Neural progenitor cell (in vitro differentiated cells): Measurements from ENCODE around the gene POLE4. TPM values are rescaled to one million over a fixed set of nuclear protein-coding genes. Genes with fewer than 3 reads are reported as not detected.

Experiments used
- DNase-seq: peaks from one replicate; pipeline ENCODE4 v3.0.0-alpha.2; 2016; ENCODE audit warnings: low spot score
- H2AFZ ChIP-seq: fragments of 200-600 bp; sonication (generic); replicated peaks from 2 replicates; pipeline ENCODE4 v1.6.1; 2016; ENCODE audit warnings: antibody characterized with exemption
- H3F3A ChIP-seq: fragments of 200-600 bp; sonication (generic); 2 replicates; pipeline ENCODE4 v1.6.1; 2016; ENCODE audit warnings: antibody characterized with exemption, low read depth
- H3K27ac ChIP-seq: fragments of 200-600 bp; sonication (generic); 2 replicates; pipeline ENCODE4 v1.5.1; 2016; ENCODE audit warnings: mild to moderate bottlenecking
- H3K27me3 ChIP-seq: fragments of 200-600 bp; sonication (generic); 2 replicates; pipeline ENCODE4 v1.6.1; 2016; ENCODE audit warnings: mild to moderate bottlenecking, moderate library complexity
- H3K36me3 ChIP-seq: fragments of 200-600 bp; sonication (generic); 2 replicates; pipeline ENCODE4 v1.5.1; 2016
- H3K4me1 ChIP-seq: fragments of 200-600 bp; sonication (generic); 2 replicates; pipeline ENCODE4 v1.6.1; 2016; ENCODE audit warnings: mixed run types
- H3K4me2 ChIP-seq: fragments of 200-600 bp; sonication (generic); 2 replicates; pipeline ENCODE4 v1.6.1; 2016
- H3K4me3 ChIP-seq: fragments of 200-600 bp; sonication (generic); 2 replicates; pipeline ENCODE4 v1.5.1; 2016
- H3K79me2 ChIP-seq: fragments of 200-600 bp; sonication (generic); 2 replicates; pipeline ENCODE4 v1.6.1; 2016; ENCODE audit warnings: low read depth
- H3K9ac ChIP-seq: fragments of 200-600 bp; sonication (generic); 2 replicates; pipeline ENCODE4 v1.6.1; 2016
- H3K9me3 ChIP-seq: fragments of 200-600 bp; sonication (generic); 2 replicates; pipeline ENCODE4 v1.5.1; 2016; ENCODE audit warnings: low read depth
- H4K20me1 ChIP-seq: fragments of 200-600 bp; sonication (generic); 2 replicates; pipeline ENCODE4 v1.6.1; 2016; ENCODE audit warnings: low read depth
- H3K27ac Mint-ChIP-seq: 3 replicates; pipeline ENCODE4 v1.8.0; 2021; ENCODE audit warnings: mixed read lengths
- H3K27me3 Mint-ChIP-seq: 2 replicates; pipeline ENCODE4 v1.8.0; 2022; ENCODE audit warnings: low read depth, mild to moderate bottlenecking, inconsistent platforms, moderate library complexity, mixed read lengths; ENCODE audit not compliant: insufficient read depth
- H3K36me3 Mint-ChIP-seq: 3 replicates; pipeline ENCODE4 v1.8.0; 2021; ENCODE audit warnings: mixed read lengths
- H3K4me1 Mint-ChIP-seq: 3 replicates; pipeline ENCODE4 v1.8.0; 2021; ENCODE audit warnings: mixed read lengths
- H3K4me3 Mint-ChIP-seq: 3 replicates; pipeline ENCODE4 v1.8.0; 2021; ENCODE audit warnings: mild to moderate bottlenecking, moderate library complexity, mixed read lengths
- H3K9me3 Mint-ChIP-seq: 3 replicates; pipeline ENCODE4 v1.8.0; 2020; ENCODE audit warnings: mixed read lengths
- EZH2 ChIP-seq: fragments of 200-600 bp; sonication (generic); IDR thresholded peaks from 2 replicates; pipeline ENCODE4 v1.6.1; 2017; ENCODE audit warnings: antibody characterized with exemption, mild to moderate bottlenecking, moderate library complexity
- EZH2phosphoT487 ChIP-seq: fragments of 200-600 bp; sonication (generic); IDR thresholded peaks from 2 replicates; pipeline ENCODE4 v1.6.1; 2017; ENCODE audit warnings: antibody characterized with exemption
- total RNA-seq: library from RNA; depleted of rRNA; stranded (reverse); fragments of >200 nt; gene quantifications from 2 replicates; pipeline ENCODE4 v1.2.3, GENCODE V29; 2015; ENCODE audit warnings: low replicate concordance
- TF ChIP-seq, protein P1 (sequence below): fragments of 200-600 bp; sonication (generic); IDR thresholded peaks from 2 replicates; pipeline ENCODE4 v1.5.1; 2017; ENCODE audit warnings: antibody characterized with exemption, mild to moderate bottlenecking

Gene POLE4
- total RNA-seq, 1 donor from 2014 or later: 15.4 TPM

DNA sequence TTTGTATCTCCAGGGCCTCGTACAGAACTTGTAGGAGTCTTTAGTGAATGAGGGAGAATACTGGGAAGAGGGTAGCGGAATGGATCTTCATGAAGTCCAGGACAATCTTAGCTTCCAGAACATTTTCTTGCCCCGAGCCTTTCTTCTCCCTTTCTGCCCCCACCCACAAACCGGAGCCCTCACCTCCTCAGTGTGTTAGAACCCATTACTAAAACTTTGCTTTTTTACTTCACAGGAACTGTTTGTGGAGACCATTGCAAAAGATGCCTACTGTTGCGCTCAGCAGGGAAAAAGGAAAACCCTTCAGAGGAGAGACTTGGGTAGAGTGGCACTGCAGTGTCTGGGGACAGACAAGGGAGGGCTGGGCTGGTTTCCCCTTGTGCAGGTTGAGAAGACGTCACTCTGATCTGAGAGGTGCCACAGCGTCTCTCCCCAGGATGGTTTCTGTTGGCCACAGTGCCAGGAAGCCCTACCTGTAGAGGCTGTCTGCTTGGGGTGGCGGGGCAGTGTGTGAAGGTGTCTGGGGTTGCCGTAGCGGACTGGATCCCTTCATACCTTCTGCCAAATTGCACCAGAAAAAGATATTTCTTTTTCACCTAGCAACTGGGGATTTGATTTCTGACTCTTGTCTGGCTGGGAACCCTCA lies 786 bp downstream of the POLE4 start:
- Mint-ChIP-seq H3K9me3 (peaks cover 10% of the 10 kb centered on the region), H3K36me3 (peaks cover 25% of the 10 kb centered on the region), H3K4me1 (peaks cover 3% of the 10 kb centered on the region), H3K27ac (no peak overlapping the region), H3K27me3 (peaks cover 2% of the 10 kb centered on the region), H3K4me3 (peak overlapping the region; percentile 78)
- Histone ChIP-seq H3K9me3 (no peaks in the 10 kb centered on the region), H3K27ac (no peak overlapping the region), H3K36me3 (no peaks in the 10 kb centered on the region), H3K27me3 (peaks cover 11% of the 10 kb centered on the region), H3F3A (no peaks in the 10 kb centered on the region), H3K4me1 (no peaks in the 10 kb centered on the region), H3K4me2 (peak overlapping the region; percentile 79), H3K79me2 (no peaks in the 10 kb centered on the region), H2AFZ (no peak overlapping the region), H3K4me3 (peak overlapping the region; percentile 58), H4K20me1 (no peaks in the 10 kb centered on the region), H3K9ac (no peak overlapping the region)
- TF ChIP-seq, protein P1, sequence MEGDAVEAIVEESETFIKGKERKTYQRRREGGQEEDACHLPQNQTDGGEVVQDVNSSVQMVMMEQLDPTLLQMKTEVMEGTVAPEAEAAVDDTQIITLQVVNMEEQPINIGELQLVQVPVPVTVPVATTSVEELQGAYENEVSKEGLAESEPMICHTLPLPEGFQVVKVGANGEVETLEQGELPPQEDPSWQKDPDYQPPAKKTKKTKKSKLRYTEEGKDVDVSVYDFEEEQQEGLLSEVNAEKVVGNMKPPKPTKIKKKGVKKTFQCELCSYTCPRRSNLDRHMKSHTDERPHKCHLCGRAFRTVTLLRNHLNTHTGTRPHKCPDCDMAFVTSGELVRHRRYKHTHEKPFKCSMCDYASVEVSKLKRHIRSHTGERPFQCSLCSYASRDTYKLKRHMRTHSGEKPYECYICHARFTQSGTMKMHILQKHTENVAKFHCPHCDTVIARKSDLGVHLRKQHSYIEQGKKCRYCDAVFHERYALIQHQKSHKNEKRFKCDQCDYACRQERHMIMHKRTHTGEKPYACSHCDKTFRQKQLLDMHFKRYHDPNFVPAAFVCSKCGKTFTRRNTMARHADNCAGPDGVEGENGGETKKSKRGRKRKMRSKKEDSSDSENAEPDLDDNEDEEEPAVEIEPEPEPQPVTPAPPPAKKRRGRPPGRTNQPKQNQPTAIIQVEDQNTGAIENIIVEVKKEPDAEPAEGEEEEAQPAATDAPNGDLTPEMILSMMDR: no peak
- no peak for TF ChIP-seq EZH2phosphoT487
- no peak for TF ChIP-seq EZH2
- no peak for DNase-seq

DNA sequence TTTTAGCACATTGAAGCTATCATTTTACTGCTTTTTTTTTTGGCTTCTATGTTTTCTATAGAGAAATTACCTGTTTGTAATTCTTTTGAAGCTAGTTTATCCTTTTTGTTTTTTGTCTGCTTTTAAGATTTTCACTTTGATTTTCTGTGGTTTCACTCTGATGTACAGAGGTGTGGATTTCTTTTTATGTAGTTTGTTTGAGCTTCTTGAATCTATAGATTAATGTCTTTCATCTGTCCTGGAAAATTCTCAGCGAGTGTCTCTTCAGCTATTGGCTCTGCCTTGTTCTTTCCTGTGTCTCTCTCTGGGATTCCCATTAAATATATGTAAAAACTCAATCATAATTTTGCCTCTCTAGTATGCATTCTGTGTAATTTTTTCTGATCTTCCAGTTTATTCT lies 8.4 kb downstream of the POLE4 start:
- no peak overlapping the region for H3K27ac ChIP-seq
- DNase-seq: no peak
- H3K4me3 Mint-ChIP-seq: no peak overlapping the region
- no peaks in the 10 kb centered on the region for H3K79me2 ChIP-seq
- no peaks in the 10 kb centered on the region for H3K9me3 ChIP-seq
- no peak overlapping the region for H3K4me2 ChIP-seq
- H3K36me3 Mint-ChIP-seq: peaks cover 18% of the 10 kb centered on the region
- H3F3A ChIP-seq: no peaks in the 10 kb centered on the region
- H3K4me3 ChIP-seq: no peak overlapping the region
- H3K27me3 Mint-ChIP-seq: no peaks in the 10 kb centered on the region
- H2AFZ ChIP-seq: no peak overlapping the region
- H4K20me1 ChIP-seq: no peaks in the 10 kb centered on the region
- H3K36me3 ChIP-seq: no peaks in the 10 kb centered on the region
- no peak overlapping the region for H3K9ac ChIP-seq
- H3K27me3 ChIP-seq: no peaks in the 10 kb centered on the region
- no peaks in the 10 kb centered on the region for H3K4me1 Mint-ChIP-seq
- TF ChIP-seq EZH2phosphoT487: no peak
- H3K9me3 Mint-ChIP-seq: peaks cover 13% of the 10 kb centered on the region
- no peak overlapping the region for H3K27ac Mint-ChIP-seq
- no peaks in the 10 kb centered on the region for H3K4me1 ChIP-seq

DNA sequence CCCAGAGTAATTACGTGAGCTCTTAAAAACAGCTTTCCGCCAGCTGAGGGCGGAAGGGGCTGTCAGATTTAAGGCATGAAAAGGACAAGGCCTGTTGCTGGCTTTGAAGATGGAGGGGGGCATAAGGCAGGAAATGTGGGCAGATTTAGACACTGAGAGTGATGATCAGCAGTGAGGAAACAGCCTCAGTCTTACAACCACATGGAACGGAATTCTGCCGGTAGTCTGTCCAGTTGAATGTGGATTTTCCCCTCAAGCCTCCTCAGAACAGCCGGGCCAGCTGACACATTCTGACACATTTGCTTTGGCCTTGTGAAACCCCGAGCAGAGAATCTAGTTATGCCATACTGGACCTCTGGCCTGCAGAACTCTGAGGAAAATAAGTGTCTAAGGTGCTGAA lies 16.6 kb downstream of the POLE4 start:
- H3K36me3 Mint-ChIP-seq: no peaks in the 10 kb centered on the region
- no peaks in the 10 kb centered on the region for H3K4me1 ChIP-seq
- H2AFZ ChIP-seq: no peak overlapping the region
- no peaks in the 10 kb centered on the region for H3K9me3 ChIP-seq
- H3K9ac ChIP-seq: no peak overlapping the region
- peaks cover 2% of the 10 kb centered on the region for H3K27me3 Mint-ChIP-seq
- DNase-seq: no peak
- no peaks in the 10 kb centered on the region for H4K20me1 ChIP-seq
- no peaks in the 10 kb centered on the region for H3K27me3 ChIP-seq
- peaks cover 3% of the 10 kb centered on the region for H3K4me1 Mint-ChIP-seq
- no peak overlapping the region for H3K4me3 ChIP-seq
- H3F3A ChIP-seq: no peaks in the 10 kb centered on the region
- H3K27ac ChIP-seq: no peak overlapping the region
- no peak overlapping the region for H3K4me2 ChIP-seq
- H3K4me3 Mint-ChIP-seq: no peak overlapping the region
- no peak overlapping the region for H3K27ac Mint-ChIP-seq
- no peaks in the 10 kb centered on the region for H3K36me3 ChIP-seq
- H3K79me2 ChIP-seq: no peaks in the 10 kb centered on the region
- no peaks in the 10 kb centered on the region for H3K9me3 Mint-ChIP-seq
- TF ChIP-seq EZH2phosphoT487 (no peak), EZH2 (no peak)
- TF ChIP-seq, protein P1: no peak

- Histone ChIP-seq H3K4me3 (no peak overlapping the region), H3K36me3 (no peaks in the 10 kb centered on the region), H3K4me1 (no peaks in the 10 kb centered on the region), H3F3A (no peaks in the 10 kb centered on the region), H2AFZ (no peak overlapping the region), H4K20me1 (no peaks in the 10 kb centered on the region), H3K9me3 (no peaks in the 10 kb centered on the region), H3K79me2 (no peaks in the 10 kb centered on the region), H3K27me3 (no peaks in the 10 kb centered on the region), H3K27ac (no peak overlapping the region), H3K4me2 (no peak overlapping the region), H3K9ac (no peak overlapping the region)
- Mint-ChIP-seq H3K27me3 (no peaks in the 10 kb centered on the region), H3K9me3 (no peaks in the 10 kb centered on the region), H3K4me3 (no peak overlapping the region), H3K27ac (no peak overlapping the region), H3K36me3 (no peaks in the 10 kb centered on the region), H3K4me1 (peaks cover 3% of the 10 kb centered on the region)
- DNase-seq: no peak
- TF ChIP-seq, protein P1: no peak
- TF ChIP-seq EZH2phosphoT487 (no peak), EZH2 (no peak)
Measured at GRCh38 chr2:74979844-74980243, 21.4 kb downstream of the POLE4 start.
